ENCODE measurements around the gene MUSK. TPM values are rescaled to one million over a fixed set of nuclear protein-coding genes. Genes with fewer than 3 reads are reported as not detected.

The MUSK gene
- total RNA-seq, 2 experiments from 2014 or later: not detected

GRCh38 chr9:110731437-110732028 is 62.9 kb downstream of the MUSK start:
- Mint-ChIP-seq H3K9me3 (peaks cover 2% of the 10 kb centered on the region), H3K27ac (no peak overlapping the region), H3K27me3 (no peaks in the 10 kb centered on the region), H3K36me3 (no peaks in the 10 kb centered on the region), H3K4me3 (no peak overlapping the region), H3K4me1 (no peaks in the 10 kb centered on the region)
- DNase-seq: no peak

DNA sequence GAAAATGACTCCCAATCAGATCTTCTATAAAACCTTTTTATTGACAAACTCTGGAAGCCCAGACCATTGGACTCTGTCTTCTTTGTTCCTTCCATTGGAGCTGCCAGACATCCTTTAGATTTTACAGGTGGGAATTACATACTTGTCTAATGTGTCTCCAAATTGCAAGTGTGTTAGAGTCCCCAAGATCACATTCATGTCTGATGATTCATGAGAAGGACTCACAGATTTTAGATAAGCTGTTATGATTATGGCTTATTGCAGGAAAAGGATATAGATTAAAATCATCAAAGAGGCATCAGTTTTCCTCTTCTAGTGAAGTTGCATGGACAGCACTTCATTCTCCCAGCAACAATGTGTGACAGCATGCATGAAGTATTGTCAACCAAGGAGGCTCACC is 70.4 kb downstream of the MUSK start:
- Mint-ChIP-seq H3K27ac (no peak overlapping the region), H3K27me3 (no peaks in the 10 kb centered on the region), H3K36me3 (no peaks in the 10 kb centered on the region), H3K4me3 (no peak overlapping the region), H3K4me1 (no peaks in the 10 kb centered on the region), H3K9me3 (peaks cover 3% of the 10 kb centered on the region)
- no peak for DNase-seq

DNA sequence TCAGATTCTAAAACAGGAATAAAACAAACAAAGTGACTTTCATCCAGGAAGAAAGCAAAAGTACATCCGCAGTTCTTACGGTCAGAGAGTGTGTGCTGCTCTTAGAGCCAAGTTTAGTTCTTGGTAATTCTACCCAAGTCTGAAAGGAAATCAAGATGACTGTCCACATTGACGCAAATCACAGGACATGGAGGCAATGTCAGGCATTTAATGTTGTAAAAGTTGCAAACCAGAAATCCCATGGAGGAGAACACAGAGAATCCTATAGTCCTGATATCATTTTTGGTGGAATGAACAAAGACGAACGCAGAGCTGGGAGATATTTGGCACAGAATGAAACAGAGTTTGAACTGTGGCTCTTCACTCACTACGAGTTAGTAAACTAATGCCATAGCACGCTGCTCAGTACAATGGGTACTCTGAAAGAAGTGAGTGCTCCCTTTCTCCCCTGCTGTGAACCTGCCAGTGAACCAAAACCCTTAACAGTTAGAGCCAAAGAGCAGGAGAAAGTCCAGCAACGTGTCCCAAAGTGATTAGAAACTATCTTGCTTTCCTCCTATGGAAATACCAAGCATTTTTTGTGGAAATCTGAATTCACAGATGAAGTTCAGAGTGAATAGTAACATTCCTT is 74.3 kb downstream of the MUSK start:
- no peak overlapping the region for H3K4me3 Mint-ChIP-seq
- peaks cover 1% of the 10 kb centered on the region for H3K9me3 Mint-ChIP-seq
- no peaks in the 10 kb centered on the region for H3K4me1 Mint-ChIP-seq
- no peak overlapping the region for H3K27ac Mint-ChIP-seq
- DNase-seq: no peak
- H3K27me3 Mint-ChIP-seq: no peaks in the 10 kb centered on the region
- H3K36me3 Mint-ChIP-seq: no peaks in the 10 kb centered on the region

- no peak overlapping the region for H3K4me3 Mint-ChIP-seq
These were observed 76.3 kb downstream of the MUSK start for GRCh38 chr9:110744715-110745384.

DNA sequence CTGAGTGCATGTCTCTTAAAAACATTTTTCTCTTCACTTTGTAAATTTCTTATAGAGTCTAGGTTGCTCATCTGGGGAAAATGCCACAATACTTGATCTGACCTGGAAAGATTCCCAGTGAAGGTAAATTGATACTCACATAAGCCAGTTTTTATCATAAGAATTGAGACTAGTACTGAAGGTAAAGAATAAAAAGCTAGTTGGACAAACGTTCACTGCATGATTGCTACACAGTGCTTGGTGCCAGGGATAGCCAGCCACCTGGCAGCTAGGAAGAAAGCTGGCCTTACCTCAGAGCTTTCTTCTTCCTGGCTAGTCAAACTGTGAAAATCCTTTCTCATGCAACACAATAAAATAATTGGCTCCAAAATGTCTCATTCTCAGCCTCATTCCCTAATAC is 77.1 kb downstream of the MUSK start:
- H3K4me3 Mint-ChIP-seq: no peak overlapping the region
- H3K36me3 Mint-ChIP-seq: no peaks in the 10 kb centered on the region
- DNase-seq: no peak
- H3K27me3 Mint-ChIP-seq: no peaks in the 10 kb centered on the region
- no peaks in the 10 kb centered on the region for H3K9me3 Mint-ChIP-seq
- no peaks in the 10 kb centered on the region for H3K4me1 Mint-ChIP-seq
- H3K27ac Mint-ChIP-seq: no peak overlapping the region

More at GRCh38 chr9:110744715-110745384, 76.3 kb downstream of the MUSK start:
- no peak for DNase-seq
- Mint-ChIP-seq H3K27ac (no peak overlapping the region), H3K27me3 (no peaks in the 10 kb centered on the region), H3K9me3 (no peaks in the 10 kb centered on the region), H3K4me1 (no peaks in the 10 kb centered on the region), H3K36me3 (no peaks in the 10 kb centered on the region)

DNA sequence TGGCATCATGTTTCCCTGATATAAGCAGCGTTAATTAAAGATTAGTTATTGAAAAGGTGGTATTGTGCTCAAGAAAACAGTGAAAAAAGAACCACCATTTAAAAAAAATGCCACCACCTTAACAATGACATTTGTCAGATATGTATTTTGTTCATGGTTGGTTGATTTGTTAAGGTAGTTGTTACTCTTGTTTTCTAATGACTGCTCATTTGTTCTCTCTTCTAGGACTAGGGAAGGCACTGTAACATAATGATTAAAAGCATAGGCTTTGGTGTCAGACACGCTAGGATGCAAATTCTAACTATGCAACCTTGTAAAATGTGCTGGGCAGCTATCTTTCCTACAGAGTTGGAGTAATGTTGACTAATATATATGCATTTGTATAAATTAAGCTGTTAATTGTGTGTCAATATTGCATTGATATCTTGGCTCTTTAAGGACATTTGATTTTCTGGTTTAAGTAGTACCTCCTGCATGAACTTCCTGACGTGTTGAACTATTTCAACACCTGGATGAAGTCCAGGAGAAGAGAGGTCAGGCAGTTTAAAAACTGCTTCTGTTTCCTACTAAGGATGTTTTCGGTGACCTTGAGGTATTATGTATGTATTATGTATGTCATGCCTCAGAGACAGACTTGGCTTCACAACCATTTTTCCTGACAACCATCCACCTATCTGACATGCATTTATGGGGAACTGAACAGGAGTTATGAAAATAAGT is 77.8 kb downstream of the MUSK start:
- H3K27ac Mint-ChIP-seq: no peak overlapping the region
- H3K36me3 Mint-ChIP-seq: no peaks in the 10 kb centered on the region
- no peak for DNase-seq
- no peaks in the 10 kb centered on the region for H3K4me1 Mint-ChIP-seq
- no peaks in the 10 kb centered on the region for H3K27me3 Mint-ChIP-seq
- no peak overlapping the region for H3K4me3 Mint-ChIP-seq
- no peaks in the 10 kb centered on the region for H3K9me3 Mint-ChIP-seq

DNA sequence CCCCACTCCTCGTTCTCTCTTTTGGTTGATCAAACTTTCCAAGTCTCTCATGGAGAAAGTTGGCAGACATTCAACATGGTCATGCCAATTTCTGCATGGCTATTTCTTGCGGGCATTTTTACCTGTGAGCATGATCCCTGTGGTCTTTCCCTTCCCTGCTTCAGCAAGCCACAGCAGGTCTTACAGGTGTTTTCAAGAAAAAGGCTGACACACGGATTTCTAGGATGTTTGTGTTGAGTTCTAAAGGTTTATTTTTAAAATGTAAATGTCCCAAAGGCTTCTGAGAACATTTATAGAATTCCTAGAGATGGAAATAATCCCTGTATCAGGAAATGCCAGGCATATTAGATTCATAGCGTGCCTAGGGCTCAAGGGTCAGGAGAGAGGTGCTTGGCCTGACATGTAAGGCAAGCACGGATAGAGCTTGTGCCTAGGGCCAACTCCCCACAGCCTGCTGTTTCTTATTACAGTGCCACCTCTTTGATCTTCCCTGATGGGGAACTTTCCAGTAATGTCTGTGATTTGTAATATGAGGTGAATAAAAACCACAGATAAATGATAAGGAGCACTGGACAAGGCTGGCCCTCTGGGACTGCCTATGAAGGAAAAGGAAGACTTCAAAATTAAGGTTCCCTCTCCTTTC is 79.8 kb downstream of the MUSK start:
- H3K4me3 Mint-ChIP-seq: no peak overlapping the region
- no peak for DNase-seq
- no peaks in the 10 kb centered on the region for H3K27me3 Mint-ChIP-seq
- H3K9me3 Mint-ChIP-seq: no peaks in the 10 kb centered on the region
- no peaks in the 10 kb centered on the region for H3K36me3 Mint-ChIP-seq
- H3K4me1 Mint-ChIP-seq: no peaks in the 10 kb centered on the region
- no peak overlapping the region for H3K27ac Mint-ChIP-seq

DNA sequence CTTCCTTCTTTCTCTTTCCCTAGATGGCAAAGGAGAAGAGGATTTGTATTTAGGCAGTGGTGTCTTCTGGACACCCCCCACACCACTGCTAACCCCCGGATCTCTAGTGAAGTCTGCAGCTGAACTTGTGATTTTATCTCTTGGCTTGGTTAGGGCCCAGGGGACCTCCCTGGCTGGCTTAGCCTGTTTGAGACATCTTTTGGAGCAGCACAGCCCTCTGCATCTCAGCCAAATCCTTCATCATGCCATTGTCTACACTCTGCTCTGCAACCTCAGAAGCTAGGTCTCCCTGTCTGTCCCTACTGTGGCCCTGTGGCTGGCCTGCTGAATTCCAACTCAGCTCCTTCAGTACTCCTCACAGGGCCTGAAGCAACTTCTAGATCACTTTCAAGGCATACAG is 81.7 kb downstream of the MUSK start:
- no peak for DNase-seq
- Mint-ChIP-seq H3K4me1 (no peaks in the 10 kb centered on the region), H3K4me3 (no peak overlapping the region), H3K36me3 (no peaks in the 10 kb centered on the region), H3K9me3 (no peaks in the 10 kb centered on the region), H3K27ac (no peak overlapping the region), H3K27me3 (no peaks in the 10 kb centered on the region)

DNA sequence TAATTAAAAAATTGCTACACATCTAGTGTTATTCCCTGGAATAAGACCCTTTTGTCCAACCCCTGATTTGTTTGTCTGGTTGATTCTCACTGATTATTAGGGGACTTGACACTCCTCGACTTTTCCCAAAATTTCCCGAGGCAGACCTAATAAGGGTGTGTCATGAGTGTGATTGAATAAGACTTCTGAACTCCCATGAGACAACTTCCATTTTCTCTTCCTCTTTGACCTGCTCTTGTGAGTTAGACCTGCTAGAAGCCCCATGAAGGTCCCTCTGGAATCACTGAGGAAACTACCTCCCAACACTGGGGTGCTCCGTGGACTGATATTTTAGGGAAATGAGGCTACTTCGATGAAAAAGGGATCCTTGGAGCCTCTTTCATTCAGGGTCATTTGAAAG is 83.4 kb downstream of the MUSK start:
- H3K27ac Mint-ChIP-seq: no peak overlapping the region
- no peaks in the 10 kb centered on the region for H3K9me3 Mint-ChIP-seq
- no peaks in the 10 kb centered on the region for H3K27me3 Mint-ChIP-seq
- H3K4me3 Mint-ChIP-seq: no peak overlapping the region
- no peak for DNase-seq
- H3K4me1 Mint-ChIP-seq: no peaks in the 10 kb centered on the region
- H3K36me3 Mint-ChIP-seq: no peaks in the 10 kb centered on the region

GRCh38 chr9:110752766-110753165 is 84.2 kb downstream of the MUSK start:
- no peaks in the 10 kb centered on the region for H3K36me3 Mint-ChIP-seq
- H3K4me3 Mint-ChIP-seq: no peak overlapping the region
- no peaks in the 10 kb centered on the region for H3K4me1 Mint-ChIP-seq
- H3K9me3 Mint-ChIP-seq: no peaks in the 10 kb centered on the region
- no peak overlapping the region for H3K27ac Mint-ChIP-seq
- no peak for DNase-seq
- H3K27me3 Mint-ChIP-seq: no peaks in the 10 kb centered on the region

- Mint-ChIP-seq H3K36me3 (no peaks in the 10 kb centered on the region), H3K4me1 (no peaks in the 10 kb centered on the region), H3K27me3 (no peaks in the 10 kb centered on the region), H3K27ac (no peak overlapping the region), H3K9me3 (no peaks in the 10 kb centered on the region), H3K4me3 (no peak overlapping the region)
- no peak for DNase-seq
These were observed 85.2 kb downstream of the MUSK start for GRCh38 chr9:110753731-110754231.

DNA sequence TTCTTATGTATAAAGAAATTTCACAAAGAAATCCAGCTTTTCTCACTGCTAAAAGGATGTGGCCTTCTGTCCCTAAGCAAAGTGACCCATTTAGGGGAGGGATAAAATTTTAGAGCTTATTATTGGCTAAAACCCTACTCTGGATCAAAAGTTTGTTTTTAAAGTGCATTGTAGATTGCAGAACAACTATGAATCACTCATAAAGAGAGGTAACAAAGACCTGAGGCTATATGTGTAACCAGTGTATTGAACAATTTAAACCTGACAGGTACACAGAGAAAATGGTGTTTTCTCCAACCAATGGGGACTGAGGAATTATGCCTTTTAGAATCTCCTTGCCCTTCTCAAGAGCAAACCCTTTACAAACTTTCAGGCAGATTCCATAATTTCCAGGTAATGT is 86.6 kb downstream of the MUSK start:
- Mint-ChIP-seq H3K4me1 (no peaks in the 10 kb centered on the region), H3K27me3 (no peaks in the 10 kb centered on the region), H3K36me3 (no peaks in the 10 kb centered on the region), H3K9me3 (no peaks in the 10 kb centered on the region), H3K4me3 (no peak overlapping the region), H3K27ac (no peak overlapping the region)
- DNase-seq: no peak

DNA sequence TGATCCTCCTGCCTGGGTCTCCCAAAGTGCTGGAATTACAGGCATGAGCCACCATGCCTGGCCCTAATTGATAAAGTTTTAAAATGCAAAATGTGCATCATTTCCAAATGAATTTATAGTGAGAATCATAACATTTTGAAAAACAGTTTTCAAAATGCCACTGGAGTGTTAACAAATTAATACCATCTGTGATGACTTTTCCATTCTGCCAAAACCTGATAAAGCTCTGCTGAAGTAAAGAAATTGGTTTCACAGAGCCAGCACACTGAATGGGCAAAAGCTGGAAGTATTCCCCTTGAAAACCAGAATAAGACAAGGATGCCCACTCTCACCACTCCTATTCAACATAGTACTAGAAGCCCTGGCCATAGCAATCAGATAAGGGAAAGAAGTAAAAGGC is 89.6 kb downstream of the MUSK start:
- no peak for DNase-seq
- no peak overlapping the region for H3K27ac Mint-ChIP-seq
- H3K36me3 Mint-ChIP-seq: no peaks in the 10 kb centered on the region
- H3K27me3 Mint-ChIP-seq: no peaks in the 10 kb centered on the region
- H3K9me3 Mint-ChIP-seq: no peaks in the 10 kb centered on the region
- H3K4me3 Mint-ChIP-seq: no peak overlapping the region
- no peaks in the 10 kb centered on the region for H3K4me1 Mint-ChIP-seq

DNA sequence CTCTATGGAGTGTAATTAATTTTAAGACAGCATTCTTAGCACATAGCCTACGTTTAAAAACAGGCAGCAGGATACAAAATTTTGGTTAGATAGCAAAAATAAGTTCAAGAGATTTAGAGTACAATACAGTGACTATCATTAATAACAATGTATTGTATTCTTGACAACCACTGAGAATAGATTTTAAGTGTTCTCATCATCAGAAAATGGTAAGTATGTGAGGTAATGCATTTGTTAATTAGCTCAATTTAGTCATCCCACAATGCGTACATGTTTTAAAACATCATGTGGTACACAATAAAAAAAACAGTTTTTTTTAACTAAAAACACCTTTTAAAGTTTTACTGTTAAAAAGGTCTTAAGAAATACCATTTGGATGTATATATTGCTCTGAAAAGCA is 94.2 kb downstream of the MUSK start:
- DNase-seq: no peak
- Mint-ChIP-seq H3K27ac (no peak overlapping the region), H3K36me3 (no peaks in the 10 kb centered on the region), H3K4me1 (no peaks in the 10 kb centered on the region), H3K9me3 (no peaks in the 10 kb centered on the region), H3K27me3 (no peaks in the 10 kb centered on the region), H3K4me3 (no peak overlapping the region)

- Mint-ChIP-seq H3K9me3 (no peaks in the 10 kb centered on the region), H3K27me3 (no peaks in the 10 kb centered on the region), H3K36me3 (no peaks in the 10 kb centered on the region)
These were observed 95.0 kb downstream of the MUSK start for GRCh38 chr9:110763568-110763967.

More at GRCh38 chr9:110763568-110763967, 95.0 kb downstream of the MUSK start:
- DNase-seq: no peak
- Mint-ChIP-seq H3K4me3 (no peak overlapping the region), H3K4me1 (no peaks in the 10 kb centered on the region), H3K27ac (no peak overlapping the region)

Data from activated naive CD8-positive, alpha-beta T cell treated with anti-CD3 and anti-CD28 coated beads for 36 hours (primary cell).